NT2/D1 (cell line): Measurements from ENCODE around the gene CYP27A1.

Experiments used
- YY1 ChIP-seq: IDR thresholded peaks from 2 replicates; pipeline ENCODE4 v1.6.1; 2011; ENCODE audit not compliant: insufficient read length, insufficient read depth
- ZNF274 ChIP-seq: IDR thresholded peaks from 2 replicates; pipeline ENCODE4 v1.6.1; 2011; ENCODE audit warnings: mild to moderate bottlenecking, low read depth, low read length

DNA sequence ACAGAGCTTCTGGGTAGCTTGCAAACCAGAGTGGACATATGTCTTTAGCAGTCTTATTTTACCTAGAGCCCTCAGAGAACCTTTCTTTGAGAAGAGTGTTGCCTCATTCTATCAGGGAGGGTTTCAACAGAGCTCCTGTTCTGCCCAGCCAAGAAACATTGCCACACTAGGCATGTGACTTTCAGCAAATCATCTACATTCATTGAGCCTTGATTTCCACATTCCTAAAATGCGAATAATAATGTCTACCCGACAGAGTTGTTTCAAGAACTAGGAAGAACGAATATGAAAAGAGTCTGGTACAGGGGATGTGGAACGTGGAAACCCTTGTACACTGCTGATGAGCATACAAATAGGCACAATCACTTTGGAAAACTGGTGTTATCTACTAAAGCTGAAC lies 57.5 kb downstream of the CYP27A1 start:
- TF ChIP-seq ZNF274 (no peak), YY1 (no peak)
